K562 (cell line): Measurements from ENCODE around the gene TCEAL9. TPM values are rescaled to one million over a fixed set of nuclear protein-coding genes. Genes with fewer than 3 reads are reported as not detected.
A peak's percentile ranks its signal among the peaks of the same experiment; 100 is the strongest.

Source experiments
- ATF1 ChIP-seq, 2 experiments: fragments of 450-650 bp in 1 of 2; IDR thresholded peaks; 2 replicates each; pipeline ENCODE4 v1.6.1; 2016; ENCODE audit warnings: missing compliant biosample characterization in 1 of 2, missing genetic modification characterization in 1 of 2
- BCOR ChIP-seq: fragments of 450-650 bp; IDR thresholded peaks from 2 replicates; pipeline ENCODE4 v1.6.1; 2016
- CBX8 ChIP-seq: fragments of 200-600 bp; sonication (generic); IDR thresholded peaks from 2 replicates; pipeline ENCODE4 v1.6.1; 2012; ENCODE audit warnings: borderline replicate concordance, mixed run types, low read depth, mild to moderate bottlenecking, moderate library complexity, mixed read lengths, low read length, control low read depth, inconsistent platforms; ENCODE audit not compliant: poor library complexity, severe bottlenecking; ENCODE audit errors: extremely low read depth
- CC2D1A ChIP-seq: fragments of 450-650 bp; IDR thresholded peaks from 2 replicates; pipeline ENCODE4 v1.6.1; 2017; ENCODE audit warnings: mild to moderate bottlenecking
- E2F1 ChIP-seq: sonication (generic); formaldehyde crosslinking; IDR thresholded peaks from 2 replicates; pipeline ENCODE4 v1.8.1; 2023; ENCODE audit warnings: mild to moderate bottlenecking, missing genetic modification reagents, moderate library complexity
- ILK ChIP-seq: fragments of 450-650 bp; IDR thresholded peaks from 2 replicates; pipeline ENCODE4 v1.6.1; 2016; ENCODE audit warnings: missing genetic modification characterization, low read depth, mild to moderate bottlenecking, missing compliant biosample characterization, moderate library complexity, borderline replicate concordance
- LARP7 ChIP-seq: fragments of 450-650 bp; IDR thresholded peaks from 2 replicates; pipeline ENCODE4 v1.6.1; 2016
- LEF1 ChIP-seq: fragments of 450-650 bp; IDR thresholded peaks from 2 replicates; pipeline ENCODE4 v1.6.1; 2016; ENCODE audit warnings: mild to moderate bottlenecking
- MBD1 ChIP-seq: fragments of 250-450 bp; sonication (Bioruptor Pico); IDR thresholded peaks from 2 replicates; pipeline ENCODE4 v1.8.0; 2022; ENCODE audit warnings: inconsistent platforms
- RB1 ChIP-seq: fragments of 450-650 bp; IDR thresholded peaks from 2 replicates; pipeline ENCODE4 v1.6.1; 2017; ENCODE audit warnings: low read depth, mild to moderate bottlenecking
- SUPT5H ChIP-seq: fragments of 450-650 bp; IDR thresholded peaks from 2 replicates; pipeline ENCODE4 v1.6.1; 2016
- TCF7L2 ChIP-seq: fragments of 150-350 bp; IDR thresholded peaks from 2 replicates; pipeline ENCODE4 v1.6.1; 2016; ENCODE audit warnings: low read depth, mild to moderate bottlenecking, low read length, moderate library complexity
- USF2 ChIP-seq: sonication (generic); formaldehyde crosslinking; IDR thresholded peaks from 2 replicates; pipeline ENCODE4 v1.5.0; 2020; ENCODE audit warnings: missing genetic modification reagents
- ZNF354B ChIP-seq: fragments of 250-450 bp; sonication (Bioruptor Pico); IDR thresholded peaks from 2 replicates; pipeline ENCODE4 v1.4.0; 2020
- ZNF668 ChIP-seq: fragments of 250-450 bp; sonication (Bioruptor Pico); IDR thresholded peaks from 2 replicates; pipeline ENCODE4 v1.8.0; 2022; ENCODE audit warnings: mild to moderate bottlenecking, inconsistent platforms
- polyA plus RNA-seq, 8 experiments: library from polyadenylated mRNA; depleted of rRNA in 4 of 8; stranded (reverse) in 5 of 8; unstranded in 3 of 8; fragments of >200 nt; fragmentation: Nextera tagmentation in 2 of 8; fragmentation: Illumina TruSeq in 1 of 8; extraction: Ambion mirVana in 2 of 8; extraction: Trizol in 1 of 8; gene quantifications; 2 replicates each; pipeline versions ENCODE4 v1.2.1 to v1.2.3, GENCODE V29; 2011 to 2014; ENCODE audit warnings: inconsistent platforms in 1 of 8, missing spikeins in 1 of 8
- total RNA-seq, 7 experiments: library from RNA; depleted of rRNA in 6 of 7; stranded (reverse); fragments of >200 nt in 6 of 7; fragmentation: Illumina TruSeq in 2 of 7; extraction: Trizol in 2 of 7; gene quantifications; 2 replicates each; pipeline versions ENCODE4 v1.2.1 to v1.2.3, GENCODE V29; 2011 to 2021; ENCODE audit warnings: low replicate concordance in 1 of 7
- TF ChIP-seq, protein P1 (sequence below), 2 experiments: fragments of 450-650 bp in 1 of 2; sonication (generic) in 1 of 2; formaldehyde crosslinking in 1 of 2; IDR thresholded peaks; 2 replicates each; pipeline versions ENCODE4 v1.7.1 to v1.9.0; 2016 to 2022; ENCODE audit warnings: inconsistent platforms in 1 of 2, mild to moderate bottlenecking in 1 of 2, missing genetic modification reagents in 1 of 2

The TCEAL9 gene
- total and polyA plus RNA-seq, 9 of the 15 experiments (the other 6 are each of a cell fraction or from before 2014, with no cell fraction given), result 16.2 to 106 (median 69.6) TPM

- TF ChIP-seq USF2 (CRISPR knock-in tag), result peak; percentile 39
- no peak for TF ChIP-seq CBX8
- TF ChIP-seq LEF1, result no peak
- no peak for TF ChIP-seq TCF7L2
- TF ChIP-seq ZNF354B, result no peak
- no peak for TF ChIP-seq ATF1 (CRISPR knock-in tag; IDR thresholded peaks at IDR 0.05)
- TF ChIP-seq ATF1 (tag; IDR thresholded peaks at IDR 0.05), result peak; percentile 78
- TF ChIP-seq ZNF668 (CRISPR knock-in tag), result no peak
- TF ChIP-seq SUPT5H, result peak; percentile 58; the same call in 1 of the 2 replicates
- no peak for TF ChIP-seq BCOR
- no peak for TF ChIP-seq E2F1 (CRISPR knock-in tag)
- no peak for TF ChIP-seq RB1
- TF ChIP-seq CC2D1A, result no peak
- TF ChIP-seq MBD1 (CRISPR knock-in tag), result no peak
- TF ChIP-seq, protein P1, sequence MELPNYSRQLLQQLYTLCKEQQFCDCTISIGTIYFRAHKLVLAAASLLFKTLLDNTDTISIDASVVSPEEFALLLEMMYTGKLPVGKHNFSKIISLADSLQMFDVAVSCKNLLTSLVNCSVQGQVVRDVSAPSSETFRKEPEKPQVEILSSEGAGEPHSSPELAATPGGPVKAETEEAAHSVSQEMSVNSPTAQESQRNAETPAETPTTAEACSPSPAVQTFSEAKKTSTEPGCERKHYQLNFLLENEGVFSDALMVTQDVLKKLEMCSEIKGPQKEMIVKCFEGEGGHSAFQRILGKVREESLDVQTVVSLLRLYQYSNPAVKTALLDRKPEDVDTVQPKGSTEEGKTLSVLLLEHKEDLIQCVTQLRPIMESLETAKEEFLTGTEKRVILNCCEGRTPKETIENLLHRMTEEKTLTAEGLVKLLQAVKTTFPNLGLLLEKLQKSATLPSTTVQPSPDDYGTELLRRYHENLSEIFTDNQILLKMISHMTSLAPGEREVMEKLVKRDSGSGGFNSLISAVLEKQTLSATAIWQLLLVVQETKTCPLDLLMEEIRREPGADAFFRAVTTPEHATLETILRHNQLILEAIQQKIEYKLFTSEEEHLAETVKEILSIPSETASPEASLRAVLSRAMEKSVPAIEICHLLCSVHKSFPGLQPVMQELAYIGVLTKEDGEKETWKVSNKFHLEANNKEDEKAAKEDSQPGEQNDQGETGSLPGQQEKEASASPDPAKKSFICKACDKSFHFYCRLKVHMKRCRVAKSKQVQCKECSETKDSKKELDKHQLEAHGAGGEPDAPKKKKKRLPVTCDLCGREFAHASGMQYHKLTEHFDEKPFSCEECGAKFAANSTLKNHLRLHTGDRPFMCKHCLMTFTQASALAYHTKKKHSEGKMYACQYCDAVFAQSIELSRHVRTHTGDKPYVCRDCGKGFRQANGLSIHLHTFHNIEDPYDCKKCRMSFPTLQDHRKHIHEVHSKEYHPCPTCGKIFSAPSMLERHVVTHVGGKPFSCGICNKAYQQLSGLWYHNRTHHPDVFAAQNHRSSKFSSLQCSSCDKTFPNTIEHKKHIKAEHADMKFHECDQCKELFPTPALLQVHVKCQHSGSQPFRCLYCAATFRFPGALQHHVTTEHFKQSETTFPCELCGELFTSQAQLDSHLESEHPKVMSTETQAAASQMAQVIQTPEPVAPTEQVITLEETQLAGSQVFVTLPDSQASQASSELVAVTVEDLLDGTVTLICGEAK (IDR thresholded peaks at IDR 0.05), result no peak
- TF ChIP-seq, protein P1 (CRISPR knock-in tag; IDR thresholded peaks at IDR 0.05), result no peak
- TF ChIP-seq LARP7, result no peak
- TF ChIP-seq ILK (tag), result no peak
Measured at GRCh38 chrX:103356130-103356798, at the start of gene TCEAL9 (continued).
